ENCODE results near the gene CNN2.

DNA sequence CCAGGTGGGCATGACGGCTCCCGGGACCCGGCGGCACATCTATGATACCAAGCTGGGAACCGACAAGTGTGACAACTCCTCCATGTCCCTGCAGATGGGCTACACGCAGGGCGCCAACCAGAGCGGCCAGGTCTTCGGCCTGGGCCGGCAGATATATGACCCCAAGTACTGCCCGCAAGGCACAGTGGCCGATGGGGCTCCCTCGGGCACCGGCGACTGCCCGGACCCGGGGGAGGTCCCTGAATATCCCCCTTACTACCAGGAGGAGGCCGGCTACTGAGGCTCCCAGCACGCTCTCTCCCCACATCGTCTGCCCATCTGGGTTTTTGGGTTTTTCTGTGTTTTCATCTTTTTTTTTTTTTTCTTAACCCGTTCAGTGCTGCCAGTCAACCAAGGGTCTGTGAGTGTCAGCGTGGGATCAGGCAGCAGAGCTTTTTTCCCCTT is 11.2 kb downstream of the CNN2 start:
- no peak for TF ChIP-seq FOXK2 (IDR thresholded peaks at IDR 0.05)
- no peak for TF ChIP-seq PKNOX1 (IDR thresholded peaks at IDR 0.05)
- no peak for TF ChIP-seq SP1 (IDR thresholded peaks at IDR 0.05)
- no peak for TF ChIP-seq SUZ12 (IDR thresholded peaks at IDR 0.05)
- TF ChIP-seq ARNT (IDR thresholded peaks at IDR 0.05): no peak
- TF ChIP-seq ZNF384 (IDR thresholded peaks at IDR 0.05): no peak
- TF ChIP-seq TARDBP (IDR thresholded peaks at IDR 0.05): no peak
- TF ChIP-seq FOXA1 (IDR thresholded peaks at IDR 0.05): no peak
- TF ChIP-seq BHLHE40 (IDR thresholded peaks at IDR 0.05; ENCODE audit: borderline replicate concordance): no peak
- no peak for TF ChIP-seq LEF1 (IDR thresholded peaks at IDR 0.05; ENCODE audit: borderline replicate concordance)
- TF ChIP-seq HDGF (IDR thresholded peaks at IDR 0.05; ENCODE audit: borderline replicate concordance): no peak
- TF ChIP-seq FOXM1 (IDR thresholded peaks at IDR 0.05; ENCODE audit: borderline replicate concordance): no peak
